ENCODE results near the gene SREBF2.

- TF ChIP-seq GABPA (IDR thresholded peaks at IDR 0.05; ENCODE audit: low read depth) (no peak), CTCF (IDR thresholded peaks at IDR 0.05; ENCODE audit: insufficient read depth, low read length) (no peak)
These were observed 8.3 kb downstream of the SREBF2 start for GRCh38 chr22:41841085-41841712.

Measured in HL-60 (cell line).